H1 (cell line): ENCODE data around the gene UBE2M. TPM values are rescaled to one million over a fixed set of nuclear protein-coding genes. Genes with fewer than 3 reads are reported as not detected.

Source experiments
- CTCF ChIA-PET: fragments of 300-600 bp; sonication (Branson Sonifier 250); formaldehyde crosslinking; loops from one replicate; lab custom pipeline; 2021; ENCODE audit not compliant: partially characterized antibody; lab: Charles Lee
- POLR2A ChIA-PET: fragments of 300-600 bp; sonication (Branson Sonifier 250); formaldehyde crosslinking; loops from one replicate; lab custom pipeline; 2021; ENCODE audit warnings: inconsistent platforms; ENCODE audit not compliant: partially characterized antibody; lab: Charles Lee
- DNase-seq, 2 experiments: peaks; one replicate each; pipeline versions ENCODE4 v3.0.0 to v3.0.0-alpha.2; 2010 to 2022; ENCODE audit warnings: low spot score in 2 of 2, low read depth in 1 of 2, mixed read lengths in 1 of 2
- FAIRE-seq: peaks from 2 replicates; lab custom pipeline; 2011; peaks lifted over from hg19 to GRCh38; lab: Jason Lieb, UNC
- H2AFZ ChIP-seq: 2 replicates; pipeline ENCODE4 v1.8.1; 2012; ENCODE audit warnings: low read length, inconsistent platforms
- H2AK5ac ChIP-seq: 2 replicates; pipeline ENCODE4 v1.6.1; 2013; ENCODE audit warnings: low read depth, low read length
- H2BK120ac ChIP-seq: replicated peaks from 2 replicates; pipeline ENCODE3; 2013; ENCODE audit warnings: low read depth, low read length, inconsistent platforms
- H2BK12ac ChIP-seq: 2 replicates; pipeline ENCODE4 v1.6.1; 2013; ENCODE audit warnings: low read depth, low read length
- H2BK15ac ChIP-seq: 2 replicates; pipeline ENCODE4 v1.6.1; 2013; ENCODE audit warnings: low read length
- H2BK20ac ChIP-seq: 2 replicates; pipeline ENCODE4 v1.6.1; 2013; ENCODE audit warnings: low read length
- H2BK5ac ChIP-seq: 2 replicates; pipeline ENCODE4 v1.6.1; 2013; ENCODE audit warnings: low read depth, low read length
- H3K14ac ChIP-seq: 2 replicates; pipeline ENCODE4 v1.6.1; 2013; ENCODE audit warnings: inconsistent platforms; ENCODE audit not compliant: insufficient read length
- H3K18ac ChIP-seq: 2 replicates; pipeline ENCODE4 v1.6.1; 2013; ENCODE audit warnings: low read length; ENCODE audit errors: extremely low read depth
- H3K23ac ChIP-seq: 2 replicates; pipeline ENCODE4 v1.6.1; 2013; ENCODE audit warnings: inconsistent platforms; ENCODE audit not compliant: insufficient read length
- H3K23me2 ChIP-seq: 2 replicates; pipeline ENCODE4 v1.6.1; 2013; ENCODE audit warnings: low read depth, low read length
- H3K27ac ChIP-seq: 2 replicates; pipeline ENCODE4 v1.6.1; 2011; ENCODE audit warnings: low read depth, low read length, inconsistent platforms
- H3K27me3 ChIP-seq, 4 experiments: replicated peaks in 1 of 4; 1 replicate in 1 of 4; 2 replicates in 3 of 4; pipeline versions ENCODE4 v1.6.1 to v1.8.1; 2011 to 2013; ENCODE audit warnings: low read length in 3 of 4, mild to moderate bottlenecking in 3 of 4, inconsistent platforms in 2 of 4, mixed read lengths in 2 of 4, moderate library complexity in 1 of 4; ENCODE audit not compliant: control insufficient read depth in 3 of 4, insufficient read depth in 3 of 4; ENCODE audit errors: extremely low read depth in 1 of 4
- H3K36me3 ChIP-seq, 4 experiments: 2 replicates each; pipeline versions ENCODE4 v1.6.1 to v1.8.1; 2011 to 2013; ENCODE audit warnings: mild to moderate bottlenecking in 4 of 4, low read length in 3 of 4, moderate library complexity in 2 of 4, control low read depth in 1 of 4, inconsistent platforms in 1 of 4; ENCODE audit not compliant: insufficient read depth in 4 of 4, control insufficient read depth in 2 of 4
- H3K4ac ChIP-seq: replicated peaks from 2 replicates; pipeline ENCODE3; 2013; ENCODE audit warnings: low read length, low read depth, mixed read lengths, inconsistent platforms; ENCODE audit not compliant: insufficient read length
- H3K4me1 ChIP-seq, 4 experiments: replicated peaks in 1 of 4; 1 replicate in 1 of 4; 2 replicates in 3 of 4; pipeline versions ENCODE4 v1.6.1 to v1.8.1; 2011 to 2013; ENCODE audit warnings: low read length in 3 of 4, inconsistent platforms in 2 of 4, mixed read lengths in 1 of 4; ENCODE audit not compliant: insufficient read depth in 4 of 4, control insufficient read depth in 3 of 4
- H3K4me2 ChIP-seq, 2 experiments: 2 replicates each; pipeline versions ENCODE4 v1.6.1 to v1.8.1; 2011 to 2013; ENCODE audit warnings: low read depth in 2 of 2, low read length in 2 of 2, control low read depth in 1 of 2, inconsistent platforms in 1 of 2, mild to moderate bottlenecking in 1 of 2; ENCODE audit not compliant: insufficient read depth in 1 of 2
- H3K4me3 ChIP-seq, 4 experiments: fragments of 200-600, 300-600 bp in 1 of 4; sonication (generic), shearing (Covaris generic), sonication (Bioruptor Twin) in 1 of 4; 2 replicates each; pipeline versions ENCODE4 v1.5.1 to v1.8.1; 2011 to 2016; ENCODE audit warnings: low read length in 4 of 4, low read depth in 3 of 4, control low read depth in 2 of 4, inconsistent platforms in 2 of 4, mild to moderate bottlenecking in 2 of 4, mixed read lengths in 1 of 4, moderate library complexity in 1 of 4; ENCODE audit not compliant: insufficient read depth in 2 of 4; ENCODE audit errors: extremely low read depth in 1 of 4
- H3K56ac ChIP-seq: replicated peaks from 2 replicates; pipeline ENCODE3; 2013; ENCODE audit warnings: low read depth, mild to moderate bottlenecking, mixed read lengths, low read length, inconsistent platforms; ENCODE audit not compliant: insufficient read length
- H3K79me1 ChIP-seq: 2 replicates; pipeline ENCODE4 v1.6.1; 2013; ENCODE audit warnings: low read depth, low read length, control low read depth
- H3K79me2 ChIP-seq, 2 experiments: 2 replicates each; pipeline versions ENCODE4 v1.6.1 to v1.8.1; 2012 to 2013; ENCODE audit warnings: low read length in 2 of 2, mild to moderate bottlenecking in 2 of 2, inconsistent platforms in 1 of 2; ENCODE audit not compliant: insufficient read depth in 2 of 2, control insufficient read depth in 1 of 2
- H3K9ac ChIP-seq, 4 experiments: replicated peaks in 1 of 4; 1 replicate in 1 of 4; 2 replicates in 3 of 4; pipeline versions ENCODE4 v1.6.1 to v1.8.1; 2011 to 2013; ENCODE audit warnings: low read depth in 3 of 4, low read length in 3 of 4, control low read depth in 2 of 4, mild to moderate bottlenecking in 2 of 4, moderate library complexity in 2 of 4, inconsistent platforms in 1 of 4; ENCODE audit errors: extremely low read depth in 1 of 4
- H3K9me3 ChIP-seq, 2 experiments: 2 replicates each; pipeline versions ENCODE4 v1.6.1 to v1.8.1; 2012 to 2013; ENCODE audit warnings: mild to moderate bottlenecking in 2 of 2, moderate library complexity in 2 of 2, control low read depth in 1 of 2, inconsistent platforms in 1 of 2, low read depth in 1 of 2, low read length in 1 of 2, mixed read lengths in 1 of 2; ENCODE audit not compliant: insufficient read depth in 2 of 2
- H4K20me1 ChIP-seq, 2 experiments: replicated peaks in 1 of 2; 2 replicates each; pipeline versions ENCODE3 to v1.8.1; 2011 to 2013; ENCODE audit warnings: inconsistent platforms in 2 of 2, low read length in 2 of 2, mild to moderate bottlenecking in 1 of 2; ENCODE audit not compliant: insufficient read depth in 2 of 2, control insufficient read depth in 1 of 2
- H4K5ac ChIP-seq: 2 replicates; pipeline ENCODE4 v1.6.1; 2013; ENCODE audit warnings: low read length, low read depth, mixed read lengths, inconsistent platforms; ENCODE audit not compliant: insufficient read length
- H4K8ac ChIP-seq: 2 replicates; pipeline ENCODE4 v1.8.0; 2013; ENCODE audit warnings: mild to moderate bottlenecking, moderate library complexity, low read length, inconsistent platforms; ENCODE audit not compliant: insufficient read depth; ENCODE audit errors: extremely low read depth
- H4K91ac ChIP-seq: replicated peaks from 2 replicates; pipeline ENCODE3; 2013; ENCODE audit warnings: low read length, mixed read lengths, inconsistent platforms; ENCODE audit not compliant: insufficient read length
- ASH2L ChIP-seq: fragments of 200-600, 300-600 bp; sonication (generic); IDR thresholded peaks from one replicate; pipeline ENCODE4 v1.7.1; 2017; ENCODE audit warnings: low read length
- CBX8 ChIP-seq: fragments of 300-800, 300-1000 bp; sonication (generic); IDR thresholded peaks from 2 replicates; pipeline ENCODE4 v1.7.1; 2016; ENCODE audit warnings: low read depth, low read length, borderline replicate concordance
- KDM1A ChIP-seq: fragments of 200-600, 300-600 bp; sonication (generic); IDR thresholded peaks from 2 replicates; pipeline ENCODE4 v1.7.1; 2016; ENCODE audit warnings: mild to moderate bottlenecking, low read length, borderline replicate concordance
- WGBS, 2 experiments: shearing (Covaris generic) in 1 of 2; methylation state at CpG; one replicate each; pipeline versions ENCODE4 v1.1.6 to v1.1.7; 2013 to 2015; ENCODE audit warnings: low lambda C conversion rate in 2 of 2, mixed read lengths in 2 of 2, inconsistent platforms in 1 of 2, low coverage in 1 of 2, missing lambda C conversion rate in 1 of 2; ENCODE audit not compliant: insufficient replicate concordance in 2 of 2, insufficient coverage in 1 of 2, insufficient read length in 1 of 2; ENCODE audit errors: extremely low coverage in 1 of 2, missing lambda C conversion rate in 1 of 2; 5-methylcytosine and 5-hydroxymethylcytosine counted together
- polyA plus RNA-seq, 7 experiments: library from polyadenylated mRNA; depleted of rRNA in 3 of 7; stranded (reverse) in 5 of 7; unstranded in 2 of 7; fragments of >200 nt in 5 of 7; fragments of 200-250 nt in 2 of 7; gene quantifications; 1 replicate in 5 of 7; 2 replicates in 1 of 7; 4 replicates in 1 of 7; pipeline versions ENCODE4 v1.2.1 to v1.2.3, GENCODE V29; 2011 to 2013; ENCODE audit warnings: missing spikeins in 2 of 7, mixed read lengths in 2 of 7
- total RNA-seq: library from RNA; stranded (reverse); fragmentation: NEBNext Ultra II Directional; extraction: Animal tissue kit (Norgen Biotek cat#: 25700); gene quantifications from 2 replicates; pipeline ENCODE4 v1.2.1, GENCODE V29; 2021

The UBE2M gene
- total and polyA plus RNA-seq, 2 of the 8 experiments (the other 6 are each of a cell fraction or from before 2014, with no cell fraction given), result 93.8 to 114 TPM

- no peak overlapping the region for H4K8ac ChIP-seq
- H3K9me3 ChIP-seq, result no peaks in the 10 kb centered on the region
- peaks cover 0 to 19% (median 4%) of the 10 kb centered on the region in 4 experiments; a peak in 5 of 7 replicates for H3K4me1 ChIP-seq
- H3K23ac ChIP-seq, result no peak overlapping the region
- H3K27me3 ChIP-seq, result peaks cover 0 to 8% (median 3%) of the 10 kb centered on the region in 4 experiments; a peak in 4 of 7 replicates
- H2BK12ac ChIP-seq, result no peak overlapping the region
- CTCF ChIA-PET, result interaction anchor here (1.1 to 3.0 kb wide), 2 partner anchors 14 to 47 kb away, joined by 3 to 21 read pairs; partner anchors contain the start of gene ZBTB45
- POLR2A ChIA-PET, result interaction anchor here (1.3 to 17.2 kb wide), 3 partner anchors 18 to 48 kb away, joined by 3 to 434 read pairs (median 188); partner anchors contain the start of genes CHMP2A, SLC27A5, TRIM28 and ZBTB45
- no peak overlapping the region for H2BK5ac ChIP-seq
- peaks cover 2 to 9% (median 7%) of the 10 kb centered on the region in 4 experiments; a peak in 3 of 8 replicates for H3K36me3 ChIP-seq
- no peak overlapping the region for H3K9ac ChIP-seq
- H2BK20ac ChIP-seq, result no peak overlapping the region
- H3K4ac ChIP-seq, result no peak overlapping the region
- H2AFZ ChIP-seq, result no peak overlapping the region
- no peak overlapping the region for H2BK120ac ChIP-seq
- H3K56ac ChIP-seq, result no peak overlapping the region
- H4K91ac ChIP-seq, result no peak overlapping the region
- H3K27ac ChIP-seq, result no peak overlapping the region
- H3K4me2 ChIP-seq, result no peak overlapping the region
- no peak overlapping the region for H4K5ac ChIP-seq
- no peaks in the 10 kb centered on the region; the same call in 1 of the 2 replicates for H3K79me1 ChIP-seq
- FAIRE-seq, result no peak
- H3K23me2 ChIP-seq, result peaks cover 10% of the 10 kb centered on the region; the same call in 1 of the 2 replicates
- no peak overlapping the region for H3K4me3 ChIP-seq
- H3K79me2 ChIP-seq, result no peaks in the 10 kb centered on the region
- no peak overlapping the region for H3K18ac ChIP-seq
- no peak overlapping the region for H2BK15ac ChIP-seq
- no peak overlapping the region for H3K14ac ChIP-seq
- DNase-seq, result no peak
- no peak overlapping the region for H2AK5ac ChIP-seq
- 97% methylated on average over 5 of the region's 5 CpGs; no CpG with 5 or more reads in 1 of the 2 experiments for WGBS, 2 experiments
- peaks cover 0 to 2% of the 10 kb centered on the region in 2 experiments for H4K20me1 ChIP-seq
- TF ChIP-seq KDM1A (no peak), ASH2L (no peak), CBX8 (no peak)
Measured at GRCh38 chr19:58566989-58567388, 8.6 kb upstream of the UBE2M start.
